Trophoblast cell (in vitro differentiated cells and primary cell): ENCODE data around the gene LRMDA.

Experiments used
- DNase-seq, 2 donors: peaks; one replicate each; pipeline ENCODE4 v3.0.0-alpha.2; 2016
- H2AFZ ChIP-seq: 2 replicates; pipeline ENCODE4 v1.6.1; 2013; ENCODE audit warnings: low read length, moderate library complexity, mild to moderate bottlenecking; ENCODE audit not compliant: insufficient read depth, poor library complexity
- H2AK5ac ChIP-seq: 2 replicates; pipeline ENCODE4 v1.6.1; 2013; ENCODE audit warnings: mild to moderate bottlenecking, low read length
- H2BK120ac ChIP-seq: 2 replicates; pipeline ENCODE4 v1.6.1; 2013; ENCODE audit warnings: low read length, mild to moderate bottlenecking, moderate library complexity; ENCODE audit not compliant: insufficient read depth, poor library complexity
- H2BK12ac ChIP-seq: 2 replicates; pipeline ENCODE4 v1.6.1; 2013; ENCODE audit warnings: mild to moderate bottlenecking, low read length, moderate library complexity
- H2BK5ac ChIP-seq: 2 replicates; pipeline ENCODE4 v1.6.1; 2013; ENCODE audit warnings: low read length, low read depth, moderate library complexity, mild to moderate bottlenecking; ENCODE audit not compliant: poor library complexity
- H3K14ac ChIP-seq: 2 replicates; pipeline ENCODE4 v1.6.1; 2013; ENCODE audit warnings: mild to moderate bottlenecking, low read length
- H3K18ac ChIP-seq: 2 replicates; pipeline ENCODE4 v1.6.1; 2013; ENCODE audit warnings: mild to moderate bottlenecking, low read length
- H3K23ac ChIP-seq: 2 replicates; pipeline ENCODE4 v1.6.1; 2013; ENCODE audit warnings: low read length
- H3K27ac ChIP-seq: 2 replicates; pipeline ENCODE4 v1.5.1; 2013; ENCODE audit warnings: low read depth, mild to moderate bottlenecking, inconsistent platforms, low read length, moderate library complexity
- H3K27me3 ChIP-seq: 2 replicates; pipeline ENCODE4 v1.6.1; 2013; ENCODE audit warnings: inconsistent platforms, mild to moderate bottlenecking, low read length, moderate library complexity; ENCODE audit not compliant: insufficient read depth
- H3K36me3 ChIP-seq, 2 experiments: 1 replicate in 1 of 2; 2 replicates in 1 of 2; pipeline ENCODE4 v1.6.1; 2013; ENCODE audit warnings: low read length in 2 of 2, mild to moderate bottlenecking in 2 of 2, moderate library complexity in 1 of 2; ENCODE audit not compliant: insufficient read depth in 2 of 2, control insufficient read depth in 1 of 2
- H3K4ac ChIP-seq: 2 replicates; pipeline ENCODE4 v1.6.1; 2013; ENCODE audit warnings: low read depth, mild to moderate bottlenecking, low read length, moderate library complexity
- H3K4me1 ChIP-seq, 2 experiments: 1 replicate in 1 of 2; 2 replicates in 1 of 2; pipeline ENCODE4 v1.6.1; 2013; ENCODE audit warnings: low read length in 2 of 2, mild to moderate bottlenecking in 2 of 2, moderate library complexity in 1 of 2; ENCODE audit not compliant: insufficient read depth in 2 of 2, control insufficient read depth in 1 of 2
- H3K4me2 ChIP-seq: 2 replicates; pipeline ENCODE4 v1.6.1; 2013; ENCODE audit warnings: inconsistent platforms, mild to moderate bottlenecking, low read length, moderate library complexity
- H3K4me3 ChIP-seq: 2 replicates; pipeline ENCODE4 v1.5.1; 2013; ENCODE audit warnings: mild to moderate bottlenecking, low read depth, low read length, inconsistent platforms
- H3K79me1 ChIP-seq: one replicate; pipeline ENCODE4 v1.6.1; 2013; ENCODE audit warnings: low read length
- H3K79me2 ChIP-seq: 2 replicates; pipeline ENCODE4 v1.6.1; 2013; ENCODE audit warnings: low read length, mild to moderate bottlenecking; ENCODE audit not compliant: control insufficient read depth, insufficient read depth, poor library complexity
- H3K9ac ChIP-seq: 2 replicates; pipeline ENCODE4 v1.6.1; 2013; ENCODE audit warnings: mild to moderate bottlenecking, low read length
- H3K9me3 ChIP-seq: 2 replicates; pipeline ENCODE4 v1.6.1; 2013; ENCODE audit warnings: low read depth, mild to moderate bottlenecking, control low read depth, inconsistent platforms, low read length; ENCODE audit not compliant: insufficient read depth
- H4K12ac ChIP-seq: 2 replicates; pipeline ENCODE4 v1.6.1; 2013; ENCODE audit warnings: low read depth, mild to moderate bottlenecking, low read length, moderate library complexity
- H4K8ac ChIP-seq: 2 replicates; pipeline ENCODE4 v1.6.1; 2013; ENCODE audit warnings: low read depth, mild to moderate bottlenecking, low read length, moderate library complexity
- H4K91ac ChIP-seq: one replicate; pipeline ENCODE4 v1.6.1; 2013; ENCODE audit warnings: low read depth, mild to moderate bottlenecking, low read length, moderate library complexity
- WGBS: extraction: QIAGEN DNeasy Blood & Tissue Kit; methylation state at CpG from one replicate; pipeline ENCODE4 v1.1.7; 2013; ENCODE audit warnings: missing lambda C conversion rate; ENCODE audit not compliant: insufficient read length, insufficient coverage; ENCODE audit errors: extremely low coverage; 5-methylcytosine and 5-hydroxymethylcytosine counted together

Gene LRMDA

DNA sequence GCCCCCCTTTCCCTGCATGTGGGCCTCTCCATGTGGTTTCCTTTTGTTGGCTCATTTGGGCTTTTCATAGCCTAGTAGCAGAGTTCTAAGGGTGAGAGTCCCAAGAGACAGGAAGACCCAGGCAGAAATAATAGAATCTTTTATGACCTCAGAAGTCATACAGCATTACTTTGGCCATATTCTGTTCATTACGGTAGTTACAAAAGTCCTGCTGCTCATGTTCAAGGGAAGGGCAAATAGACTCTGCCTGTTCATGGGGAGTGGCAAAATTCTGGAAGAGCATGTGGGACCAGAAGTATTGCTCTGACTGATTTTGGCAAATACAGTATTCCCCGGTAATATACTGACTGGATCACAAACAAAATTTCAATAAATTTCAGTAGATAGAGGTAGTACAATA, 910.3 kb downstream of the LRMDA start:
- H3K4ac ChIP-seq: no peak overlapping the region
- H3K9me3 ChIP-seq: no peaks in the 10 kb centered on the region
- no peak overlapping the region for H3K4me2 ChIP-seq

DNA sequence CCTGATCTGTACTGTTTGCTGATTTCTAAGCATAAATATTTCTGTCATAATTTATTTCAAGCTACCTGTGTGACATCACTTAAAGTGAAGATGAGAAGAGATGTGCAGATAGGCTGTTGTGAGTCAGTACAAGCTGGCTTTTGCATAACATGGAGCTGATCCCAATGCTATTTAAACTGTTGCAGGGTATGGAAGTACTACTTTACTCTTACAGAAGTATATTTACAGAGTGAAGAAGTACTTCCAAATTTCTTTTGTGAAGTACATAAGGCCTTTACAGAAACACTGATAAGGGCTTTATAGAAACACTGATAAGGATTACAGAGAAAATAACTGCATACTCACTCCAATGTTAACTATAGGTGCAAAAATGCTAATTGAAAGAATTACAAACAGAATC, 911.6 kb downstream of the LRMDA start:
- H3K79me2 ChIP-seq: no peaks in the 10 kb centered on the region
- H3K23ac ChIP-seq: no peak overlapping the region
- H3K4me2 ChIP-seq: no peak overlapping the region
- H2AK5ac ChIP-seq: no peak overlapping the region
- no peak overlapping the region for H3K9ac ChIP-seq
- no peak overlapping the region for H2BK12ac ChIP-seq
- no peak overlapping the region for H2BK5ac ChIP-seq
- H4K12ac ChIP-seq: no peak overlapping the region
- H2AFZ ChIP-seq: no peak overlapping the region
- H3K4me3 ChIP-seq: no peak overlapping the region
- H3K18ac ChIP-seq: no peak overlapping the region
- H3K4ac ChIP-seq: no peak overlapping the region
- no peaks in the 10 kb centered on the region for H3K36me3 ChIP-seq
- no peaks in the 10 kb centered on the region for H3K4me1 ChIP-seq
- no peak overlapping the region for H4K8ac ChIP-seq
- H4K91ac ChIP-seq: no peak overlapping the region
- no peaks in the 10 kb centered on the region for H3K79me1 ChIP-seq
- no peak overlapping the region for H2BK120ac ChIP-seq
- no peaks in the 10 kb centered on the region for H3K9me3 ChIP-seq
- H3K27ac ChIP-seq: no peak overlapping the region
- no peak overlapping the region for H3K14ac ChIP-seq
- no peak for DNase-seq
- H3K27me3 ChIP-seq: no peaks in the 10 kb centered on the region

More for the DNA sequence above, 910.3 kb downstream of the LRMDA start:
- Histone ChIP-seq H2AK5ac (no peak overlapping the region), H3K27ac (no peak overlapping the region), H4K12ac (no peak overlapping the region), H3K79me1 (peaks cover 3% of the 10 kb centered on the region), H3K79me2 (no peaks in the 10 kb centered on the region), H4K8ac (no peak overlapping the region), H3K27me3 (no peaks in the 10 kb centered on the region), H2BK12ac (no peak overlapping the region), H3K4me1 (peaks cover 0 to 2% of the 10 kb centered on the region in 2 experiments), H3K4me3 (no peak overlapping the region), H3K9ac (no peak overlapping the region), H2BK5ac (no peak overlapping the region), H3K36me3 (no peaks in the 10 kb centered on the region), H3K14ac (no peak overlapping the region), H3K18ac (no peak overlapping the region), H2BK120ac (peak overlapping the region; percentile 66), H4K91ac (no peak overlapping the region), H2AFZ (no peak overlapping the region), H3K23ac (no peak overlapping the region)
- WGBS: no CpG with 5 or more reads among the region's 2 CpGs
- no peak for DNase-seq

DNA sequence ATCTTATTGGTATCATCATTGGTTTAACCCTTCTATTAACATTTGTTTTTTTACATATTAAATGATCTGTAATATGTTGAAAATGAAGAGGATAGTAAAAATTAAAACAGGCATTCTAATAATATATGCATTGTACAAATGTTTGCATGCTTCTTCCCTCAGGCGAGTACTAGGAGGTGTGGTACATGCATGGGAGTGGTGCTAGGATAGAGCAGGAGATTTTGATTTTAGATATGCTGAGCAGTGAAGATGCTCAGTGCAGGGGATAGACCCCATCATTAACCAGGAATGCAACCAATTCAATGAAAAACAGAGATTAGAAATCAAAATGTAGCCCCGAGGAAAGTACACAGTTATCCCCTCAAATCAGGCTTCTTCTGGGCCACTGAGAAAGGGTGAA, 916.4 kb downstream of the LRMDA start:
- Histone ChIP-seq H3K27me3 (no peaks in the 10 kb centered on the region), H3K4me3 (no peak overlapping the region)
- no CpG with 5 or more reads among the region's 2 CpGs for WGBS

DNA sequence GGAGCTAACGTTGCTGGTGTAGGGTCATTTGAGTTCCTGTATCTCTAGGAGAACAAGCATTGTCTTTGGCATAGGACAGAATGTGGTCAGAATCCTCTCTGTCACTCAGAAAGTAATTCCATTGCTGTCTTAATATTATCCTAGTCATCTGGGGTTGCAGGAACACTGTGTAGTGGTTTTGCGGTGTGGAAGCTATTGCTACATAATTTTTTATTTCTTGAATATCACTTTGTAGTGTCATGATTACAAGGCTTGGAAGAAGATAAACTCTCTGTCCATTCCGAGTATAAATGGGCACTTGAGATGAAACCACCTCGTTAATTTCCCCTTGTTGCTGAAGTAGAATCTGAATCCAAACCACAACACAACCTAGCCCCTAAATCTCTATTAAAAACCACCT, 919.2 kb downstream of the LRMDA start:
- WGBS: no CpG with 5 or more reads among the region's 4 CpGs
- no peak overlapping the region for H3K4me3 ChIP-seq
- no peak overlapping the region for H2AFZ ChIP-seq
- no peak for DNase-seq
- peaks cover 9% of the 10 kb centered on the region for H3K79me1 ChIP-seq
- no peak overlapping the region for H2BK5ac ChIP-seq
- no peak overlapping the region for H4K8ac ChIP-seq
- no peak overlapping the region for H3K23ac ChIP-seq
- no peaks in the 10 kb centered on the region for H3K27me3 ChIP-seq
- no peak overlapping the region for H3K27ac ChIP-seq
- H3K4ac ChIP-seq: no peak overlapping the region
- H4K12ac ChIP-seq: no peak overlapping the region
- H3K9ac ChIP-seq: no peak overlapping the region
- H3K4me2 ChIP-seq: no peak overlapping the region
- H3K79me2 ChIP-seq: no peaks in the 10 kb centered on the region
- peaks cover 10 to 12% of the 10 kb centered on the region in 2 experiments for H3K4me1 ChIP-seq
- H2BK120ac ChIP-seq: no peak overlapping the region
- H3K36me3 ChIP-seq: no peaks in the 10 kb centered on the region
- H2AK5ac ChIP-seq: no peak overlapping the region
- H3K18ac ChIP-seq: no peak overlapping the region
- H4K91ac ChIP-seq: no peak overlapping the region
- no peak overlapping the region for H3K14ac ChIP-seq
- H3K9me3 ChIP-seq: no peaks in the 10 kb centered on the region
- H2BK12ac ChIP-seq: no peak overlapping the region

More for the DNA sequence above, 916.4 kb downstream of the LRMDA start:
- Histone ChIP-seq H2BK5ac (no peak overlapping the region), H3K4ac (no peak overlapping the region), H2AK5ac (no peak overlapping the region), H3K9me3 (no peaks in the 10 kb centered on the region), H3K79me1 (peaks cover 6% of the 10 kb centered on the region), H2AFZ (no peak overlapping the region), H4K12ac (no peak overlapping the region), H3K27ac (no peak overlapping the region), H2BK12ac (no peak overlapping the region), H3K14ac (no peak overlapping the region), H3K36me3 (no peaks in the 10 kb centered on the region), H2BK120ac (no peak overlapping the region), H3K23ac (no peak overlapping the region), H3K18ac (no peak overlapping the region), H4K8ac (no peak overlapping the region), H3K79me2 (no peaks in the 10 kb centered on the region), H4K91ac (no peak overlapping the region), H3K4me2 (no peak overlapping the region), H3K4me1 (peaks cover 2 to 5% of the 10 kb centered on the region in 2 experiments), H3K9ac (no peak overlapping the region)
- DNase-seq: no peak
